B cell (primary cell): ENCODE data around the gene PPIP5K1. TPM values are rescaled to one million over a fixed set of nuclear protein-coding genes. Genes with fewer than 3 reads are reported as not detected.
A peak's percentile ranks its signal among the peaks of the same experiment; 100 is the strongest.

Source experiments
- ATAC-seq: fragments of 200-7000 bp; cut with Tn5 transposase; one replicate; pipeline ENCODE4 v1.10.0; 2021; ENCODE audit warnings: low read depth, mild to moderate bottlenecking, moderate number of reproducible peaks, moderate library complexity
- CTCF ChIA-PET: fragments of 350-600 bp; sonication (Branson Sonifier 250); formaldehyde crosslinking; loops from one replicate; lab custom pipeline; 2021; ENCODE audit warnings: antibody characterized with exemption, inconsistent platforms; lab: Charles Lee
- POLR2A ChIA-PET: fragments of 350-600 bp; sonication (Branson Sonifier 250); formaldehyde crosslinking; loops from one replicate; lab custom pipeline; 2021; ENCODE audit warnings: antibody characterized with exemption; lab: Charles Lee
- DNase-seq: peaks from one replicate; pipeline ENCODE4 v3.0.0; 2013
- H2AFZ ChIP-seq: 2 replicates; pipeline ENCODE4 v1.6.1; 2012; ENCODE audit warnings: mild to moderate bottlenecking, low read depth, low read length; ENCODE audit not compliant: insufficient read depth, poor library complexity, severe bottlenecking
- H3K27ac ChIP-seq, 2 donors: 1 replicate in 1 of 2; 2 replicates in 1 of 2; pipeline ENCODE4 v1.5.1; 2012 to 2013; ENCODE audit warnings: low read length in 2 of 2, mild to moderate bottlenecking in 2 of 2, moderate library complexity in 1 of 2
- H3K27me3 ChIP-seq, 4 experiments: fragments of 200-600 bp in 1 of 4; sonication (generic) in 1 of 4; replicated peaks in 1 of 4; 1 replicate in 2 of 4; 2 replicates in 2 of 4; pipeline versions ENCODE4 v1.6.1 to v1.7.0; 2013 to 2016; ENCODE audit warnings: low read length in 3 of 4, mild to moderate bottlenecking in 2 of 4, mixed read lengths in 1 of 4, moderate library complexity in 1 of 4; ENCODE audit not compliant: insufficient read depth in 4 of 4, control insufficient read depth in 3 of 4; ENCODE audit errors: control extremely low read depth in 1 of 4
- H3K36me3 ChIP-seq, 2 experiments: replicated peaks in 1 of 2; 1 replicate in 1 of 2; 2 replicates in 1 of 2; pipeline versions ENCODE4 v1.6.1 to v1.7.1; 2013; ENCODE audit warnings: low read length in 1 of 2; ENCODE audit not compliant: insufficient read depth in 2 of 2, control insufficient read depth in 1 of 2; ENCODE audit errors: control extremely low read depth in 1 of 2, extremely low read depth in 1 of 2
- H3K4me1 ChIP-seq, 2 donors: fragments of 200-600 bp in 1 of 2; sonication (generic) in 1 of 2; 1 replicate in 1 of 2; 2 replicates in 1 of 2; pipeline versions ENCODE4 v1.5.1 to v1.6.1; 2013 to 2017; ENCODE audit warnings: low read length in 2 of 2; ENCODE audit not compliant: control insufficient read depth in 2 of 2, insufficient read depth in 2 of 2
- H3K4me2 ChIP-seq: replicated peaks from 2 replicates; pipeline ENCODE3; 2012; ENCODE audit warnings: mild to moderate bottlenecking, low read depth, low read length; ENCODE audit not compliant: poor library complexity, severe bottlenecking
- H3K4me3 ChIP-seq, 5 experiments: fragments of 200-600 bp in 1 of 5; sonication (generic) in 1 of 5; 1 replicate in 3 of 5; 2 replicates in 2 of 5; pipeline versions ENCODE4 v1.5.1 to v1.7.0; 2011 to 2016; ENCODE audit warnings: low read length in 4 of 5, mild to moderate bottlenecking in 4 of 5, low read depth in 2 of 5, control low read depth in 1 of 5, moderate library complexity in 1 of 5; ENCODE audit not compliant: insufficient read depth in 1 of 5; ENCODE audit errors: control extremely low read depth in 1 of 5, extremely low read depth in 1 of 5
- H3K79me2 ChIP-seq: fragments of 200-600 bp; sonication (generic); one replicate; pipeline ENCODE4 v1.6.0; 2016; ENCODE audit warnings: low read length; ENCODE audit not compliant: control insufficient read depth, insufficient read depth
- H3K9ac ChIP-seq: fragments of 200-600 bp; sonication (generic); 2 replicates; pipeline ENCODE4 v1.6.1; 2017; ENCODE audit warnings: mild to moderate bottlenecking, low read length, moderate library complexity
- H3K9me3 ChIP-seq, 3 donors: one replicate each; pipeline versions ENCODE4 v1.6.1 to v1.7.1; 2013; ENCODE audit warnings: low read length in 2 of 3; ENCODE audit not compliant: control insufficient read depth in 2 of 3, insufficient read depth in 1 of 3; ENCODE audit errors: control extremely low read depth in 1 of 3
- H4K20me1 ChIP-seq: 2 replicates; pipeline ENCODE4 v1.6.0; 2012; ENCODE audit warnings: mild to moderate bottlenecking, low read length; ENCODE audit not compliant: insufficient read depth, control insufficient read depth, poor library complexity, severe bottlenecking
- H3K27ac Mint-ChIP-seq: one replicate; pipeline ENCODE4 v1.8.0; 2021; ENCODE audit warnings: mixed read lengths
- H3K27me3 Mint-ChIP-seq: one replicate; pipeline ENCODE4 v1.8.0; 2021; ENCODE audit warnings: mixed read lengths
- H3K4me1 Mint-ChIP-seq: one replicate; pipeline ENCODE4 v1.8.0; 2021; ENCODE audit warnings: mixed read lengths
- H3K4me3 Mint-ChIP-seq: one replicate; pipeline ENCODE4 v1.8.0; 2021; ENCODE audit warnings: mixed read lengths
- H3K9me3 Mint-ChIP-seq: one replicate; pipeline ENCODE4 v1.8.0; 2022; ENCODE audit warnings: mixed read lengths; ENCODE audit not compliant: insufficient read depth
- CTCF ChIP-seq: fragments of 200-600 bp; IDR thresholded peaks from one replicate; pipeline ENCODE4 v1.8.0; 2022; ENCODE audit warnings: antibody characterized with exemption, mild to moderate bottlenecking
- EZH2 ChIP-seq: IDR thresholded peaks from 2 replicates; pipeline ENCODE4 v1.6.1; 2012; ENCODE audit warnings: borderline replicate concordance, low read depth, mild to moderate bottlenecking, moderate library complexity, low read length; ENCODE audit not compliant: insufficient read depth, poor library complexity, severe bottlenecking
- WGBS: methylation state at CpG from one replicate; pipeline ENCODE4 v1.1.5; 2013; ENCODE audit warnings: missing lambda C conversion rate; ENCODE audit not compliant: insufficient coverage; 5-methylcytosine and 5-hydroxymethylcytosine counted together
- intact Hi-C: fragments of 100-400 bp; cut with micrococcal nuclease; formaldehyde crosslinking; loops from one replicate; pipeline ENCODE4 v1.10.0; 2022
- polyA plus RNA-seq: library from polyadenylated mRNA; depleted of rRNA; stranded (reverse); fragments of >200 nt; gene quantifications from 2 replicates; pipeline ENCODE4 v1.2.3, GENCODE V29; 2012
- total RNA-seq, 2 donors: library from RNA; stranded (reverse); fragments of 120-200 nt in 1 of 2; gene quantifications; 1 replicate in 1 of 2; 2 replicates in 1 of 2; pipeline versions ENCODE4 v1.2.3 to v1.2.4, GENCODE V29; 2013 to 2022

The PPIP5K1 gene
- total and polyA plus RNA-seq, 2 donors (not counting 1 experiment from before 2014, with no cell fraction given), result 40.6 to 88.9 TPM

DNA sequence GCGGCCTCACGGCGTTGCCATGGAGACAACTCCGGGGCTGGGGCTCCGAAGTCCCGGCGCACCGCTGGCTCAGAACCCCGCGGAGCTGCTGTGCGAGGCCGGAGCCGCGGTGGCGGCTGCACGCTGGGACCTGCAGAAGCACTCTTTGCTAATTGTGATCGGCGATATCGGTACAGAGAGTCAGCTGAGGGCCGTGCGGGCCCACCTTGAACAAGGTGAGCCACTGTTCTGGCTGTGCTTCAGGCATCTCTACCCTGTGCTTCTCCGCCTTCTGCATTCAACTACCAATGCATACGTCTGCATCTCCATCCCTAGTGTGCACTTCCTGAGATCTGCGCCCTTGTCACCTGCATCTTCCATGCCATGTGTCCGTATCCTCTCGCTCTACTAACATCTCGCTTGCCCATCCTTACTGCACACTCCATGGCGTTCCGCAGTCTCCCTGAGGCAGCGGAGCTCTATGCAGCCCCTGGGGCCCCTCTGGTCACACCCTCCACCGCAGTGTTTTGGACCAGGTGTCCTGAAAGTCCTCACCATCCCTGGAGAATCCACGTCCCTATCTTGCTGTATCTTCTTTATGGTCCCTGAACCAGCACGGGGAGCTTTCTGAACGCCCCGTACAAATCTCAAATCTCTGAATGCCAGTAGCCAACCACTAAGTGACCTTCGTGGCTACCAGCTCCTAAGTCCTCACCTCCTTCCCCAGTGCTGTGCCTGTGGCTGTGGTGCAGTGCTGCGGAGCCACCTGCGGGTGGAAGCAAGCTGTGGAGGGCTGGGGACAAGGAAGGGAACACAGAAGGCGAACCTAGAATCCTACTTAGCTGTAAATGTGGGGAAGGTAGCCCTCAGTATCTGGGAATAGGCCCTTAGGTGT is 78.8 kb downstream of the PPIP5K1 start:
- Histone ChIP-seq H3K36me3 (no peaks in the 10 kb centered on the region), H3K9me3 (no peaks in the 10 kb centered on the region), H3K79me2 (no peaks in the 10 kb centered on the region), H3K4me3 (peak overlapping the region; percentile 70 to 98 (median 72)), H4K20me1 (no peaks in the 10 kb centered on the region), H3K9ac (peak overlapping the region; percentile 78), H3K4me1 (peaks cover 10 to 16% of the 10 kb centered on the region in 2 donors), H3K4me2 (peak overlapping the region; percentile 92), H3K27me3 (peaks cover 0 to 23% (median 9%) of the 10 kb centered on the region in 4 experiments), H3K27ac (no peak overlapping the region), H2AFZ (peak overlapping the region; percentile 96)
- TF ChIP-seq EZH2, result no peak
- no peak for TF ChIP-seq CTCF
- ATAC-seq (no peak), DNase-seq (no peak)
- H3K9me3 Mint-ChIP-seq, result no peaks in the 10 kb centered on the region
- H3K4me1 Mint-ChIP-seq, result peaks cover 17% of the 10 kb centered on the region
- intact Hi-C loops, result loop anchor here (5.0 to 10.0 kb wide), 4 partner anchors 139 to 1026 kb away; partner anchors contain the start of genes CCNDBP1, EIF3J, GOLM2 and TUBGCP4
- H3K27ac Mint-ChIP-seq, result peak overlapping the region; percentile 98
- WGBS, result 4% methylated on average over 31 of the region's 39 CpGs
- CTCF ChIA-PET, result interaction anchor here (0.5 to 6.6 kb wide), 9 partner anchors 10 to 1038 kb away, joined by 3 to 97 read pairs (median 4); partner anchors contain the start of genes TP53BP1, TUBGCP4 and ZSCAN29
- POLR2A ChIA-PET, result interaction anchor here (0.7 to 1.4 kb wide), 5 partner anchors 17 to 349 kb away, joined by 3 to 13 read pairs (median 6); partner anchors contain the start of genes ELL3 and TP53BP1
- peak overlapping the region; percentile 99 for H3K4me3 Mint-ChIP-seq
- peaks cover 26% of the 10 kb centered on the region for H3K27me3 Mint-ChIP-seq
